ENCODE data around the gene LIPC. TPM values are rescaled to one million over a fixed set of nuclear protein-coding genes. Genes with fewer than 3 reads are reported as not detected.

The LIPC gene
- total and polyA plus RNA-seq, 10 of the 15 experiments (the other 5 are each of a cell fraction or from before 2014, with no cell fraction given), result 0.06 to 0.31 (median 0.16) TPM; not detected in 1

DNA sequence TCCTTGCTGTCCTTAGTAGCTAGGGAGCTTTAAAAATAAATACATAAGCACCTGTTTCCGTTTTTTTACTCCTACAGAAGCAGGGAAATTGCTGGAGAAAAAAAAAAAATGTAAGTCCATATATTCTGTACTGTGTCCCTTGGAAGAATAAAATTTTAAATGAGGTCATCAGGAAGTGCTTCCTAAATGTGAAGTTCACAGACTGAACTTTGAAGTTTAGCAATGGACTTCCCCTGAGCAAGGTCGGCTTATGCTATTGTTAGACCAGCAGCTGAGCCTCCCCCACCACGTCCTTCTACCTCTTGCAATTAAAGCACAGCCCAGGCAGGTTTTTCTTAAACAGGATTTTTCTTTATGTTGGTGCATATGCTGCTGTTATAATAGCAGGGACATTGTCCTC is 26.3 kb downstream of the LIPC start (continued):
- no peak for TF ChIP-seq ZZZ3 (IDR thresholded peaks at IDR 0.05; ENCODE audit: control insufficient read depth, insufficient read length, low read depth)
- TF ChIP-seq HDGF (IDR thresholded peaks at IDR 0.05), result no peak
- no peak for TF ChIP-seq HDAC6 (IDR thresholded peaks at IDR 0.05; ENCODE audit: unreplicated experiment)
- TF ChIP-seq CEBPB (IDR thresholded peaks at IDR 0.05; ENCODE audit: borderline replicate concordance in 1 of 2, low read depth in 2 of 2, low read length in 2 of 2), result no peak
- TF ChIP-seq CBX5 (IDR thresholded peaks at IDR 0.05; ENCODE audit: low read depth), result no peak
- TF ChIP-seq TARDBP (IDR thresholded peaks at IDR 0.05; ENCODE audit: borderline replicate concordance), result no peak
- TF ChIP-seq BHLHE40 (IDR thresholded peaks at IDR 0.05; ENCODE audit: borderline replicate concordance in 1 of 2, low read depth in 2 of 2, low read length in 1 of 2), result no peak
- 0 out of 2 replicates have a peak, but pooled peaks have one; percentile 31 for TF ChIP-seq PAX5 (IDR thresholded peaks at IDR 0.05; ENCODE audit: borderline replicate concordance, low read depth, low read length)
- TF ChIP-seq, protein P1, sequence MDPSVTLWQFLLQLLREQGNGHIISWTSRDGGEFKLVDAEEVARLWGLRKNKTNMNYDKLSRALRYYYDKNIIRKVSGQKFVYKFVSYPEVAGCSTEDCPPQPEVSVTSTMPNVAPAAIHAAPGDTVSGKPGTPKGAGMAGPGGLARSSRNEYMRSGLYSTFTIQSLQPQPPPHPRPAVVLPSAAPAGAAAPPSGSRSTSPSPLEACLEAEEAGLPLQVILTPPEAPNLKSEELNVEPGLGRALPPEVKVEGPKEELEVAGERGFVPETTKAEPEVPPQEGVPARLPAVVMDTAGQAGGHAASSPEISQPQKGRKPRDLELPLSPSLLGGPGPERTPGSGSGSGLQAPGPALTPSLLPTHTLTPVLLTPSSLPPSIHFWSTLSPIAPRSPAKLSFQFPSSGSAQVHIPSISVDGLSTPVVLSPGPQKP (IDR thresholded peaks at IDR 0.05; ENCODE audit: low read depth, low read length), result no peak
- TF ChIP-seq STAT3 (IDR thresholded peaks at IDR 0.05; ENCODE audit: low read depth, low read length), result no peak
- no peak for TF ChIP-seq ZNF274 (IDR thresholded peaks at IDR 0.05; ENCODE audit: insufficient read depth, insufficient read length)
- no peak for TF ChIP-seq ZSCAN29 (IDR thresholded peaks at IDR 0.05)
- TF ChIP-seq, protein P2, sequence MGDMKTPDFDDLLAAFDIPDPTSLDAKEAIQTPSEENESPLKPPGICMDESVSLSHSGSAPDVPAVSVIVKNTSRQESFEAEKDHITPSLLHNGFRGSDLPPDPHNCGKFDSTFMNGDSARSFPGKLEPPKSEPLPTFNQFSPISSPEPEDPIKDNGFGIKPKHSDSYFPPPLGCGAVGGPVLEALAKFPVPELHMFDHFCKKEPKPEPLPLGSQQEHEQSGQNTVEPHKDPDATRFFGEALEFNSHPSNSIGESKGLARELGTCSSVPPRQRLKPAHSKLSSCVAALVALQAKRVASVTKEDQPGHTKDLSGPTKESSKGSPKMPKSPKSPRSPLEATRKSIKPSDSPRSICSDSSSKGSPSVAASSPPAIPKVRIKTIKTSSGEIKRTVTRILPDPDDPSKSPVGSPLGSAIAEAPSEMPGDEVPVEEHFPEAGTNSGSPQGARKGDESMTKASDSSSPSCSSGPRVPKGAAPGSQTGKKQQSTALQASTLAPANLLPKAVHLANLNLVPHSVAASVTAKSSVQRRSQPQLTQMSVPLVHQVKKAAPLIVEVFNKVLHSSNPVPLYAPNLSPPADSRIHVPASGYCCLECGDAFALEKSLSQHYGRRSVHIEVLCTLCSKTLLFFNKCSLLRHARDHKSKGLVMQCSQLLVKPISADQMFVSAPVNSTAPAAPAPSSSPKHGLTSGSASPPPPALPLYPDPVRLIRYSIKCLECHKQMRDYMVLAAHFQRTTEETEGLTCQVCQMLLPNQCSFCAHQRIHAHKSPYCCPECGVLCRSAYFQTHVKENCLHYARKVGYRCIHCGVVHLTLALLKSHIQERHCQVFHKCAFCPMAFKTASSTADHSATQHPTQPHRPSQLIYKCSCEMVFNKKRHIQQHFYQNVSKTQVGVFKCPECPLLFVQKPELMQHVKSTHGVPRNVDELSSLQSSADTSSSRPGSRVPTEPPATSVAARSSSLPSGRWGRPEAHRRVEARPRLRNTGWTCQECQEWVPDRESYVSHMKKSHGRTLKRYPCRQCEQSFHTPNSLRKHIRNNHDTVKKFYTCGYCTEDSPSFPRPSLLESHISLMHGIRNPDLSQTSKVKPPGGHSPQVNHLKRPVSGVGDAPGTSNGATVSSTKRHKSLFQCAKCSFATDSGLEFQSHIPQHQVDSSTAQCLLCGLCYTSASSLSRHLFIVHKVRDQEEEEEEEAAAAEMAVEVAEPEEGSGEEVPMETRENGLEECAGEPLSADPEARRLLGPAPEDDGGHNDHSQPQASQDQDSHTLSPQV (IDR thresholded peaks at IDR 0.05), result no peak
- TF ChIP-seq FOXM1 (IDR thresholded peaks at IDR 0.05; ENCODE audit: low read depth, low read length), result 0 out of 2 replicates have a peak, but pooled peaks have one; percentile 3

Measured in GM12878 (cell line).